Measurements from ENCODE around the gene FCER1G. TPM values are rescaled to one million over a fixed set of nuclear protein-coding genes. Genes with fewer than 3 reads are reported as not detected.
"Not testable (repeated sequence)": the region's sequence is repeated elsewhere in the genome, so short reads cannot be mapped to it uniquely, and the experiment has no call there.

The FCER1G gene
- total RNA-seq, 1 donor from 2014 or later, result 0.26 TPM

DNA sequence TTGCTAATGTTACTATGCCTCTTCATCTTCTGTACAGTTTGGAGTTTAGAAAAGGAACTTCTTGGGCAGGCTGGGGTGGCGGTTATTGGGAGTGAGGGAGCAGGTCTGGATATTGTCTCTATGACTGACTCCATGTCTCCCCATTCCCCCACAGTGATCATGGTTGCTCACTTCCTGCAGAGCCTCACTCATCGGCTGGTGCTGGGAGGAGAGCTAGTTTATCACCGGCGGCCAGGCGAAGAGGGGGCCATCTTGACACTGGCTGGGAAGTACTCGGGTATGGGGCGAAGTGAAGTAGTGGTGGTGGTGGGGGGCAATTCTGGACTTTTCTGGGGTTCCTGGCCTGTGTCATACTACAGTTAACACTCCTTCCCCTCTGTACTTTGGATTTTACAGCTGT lies 12.9 kb downstream of the FCER1G start:
- DNase-seq (ENCODE audit: low read depth, low spot score), result no peak

DNA sequence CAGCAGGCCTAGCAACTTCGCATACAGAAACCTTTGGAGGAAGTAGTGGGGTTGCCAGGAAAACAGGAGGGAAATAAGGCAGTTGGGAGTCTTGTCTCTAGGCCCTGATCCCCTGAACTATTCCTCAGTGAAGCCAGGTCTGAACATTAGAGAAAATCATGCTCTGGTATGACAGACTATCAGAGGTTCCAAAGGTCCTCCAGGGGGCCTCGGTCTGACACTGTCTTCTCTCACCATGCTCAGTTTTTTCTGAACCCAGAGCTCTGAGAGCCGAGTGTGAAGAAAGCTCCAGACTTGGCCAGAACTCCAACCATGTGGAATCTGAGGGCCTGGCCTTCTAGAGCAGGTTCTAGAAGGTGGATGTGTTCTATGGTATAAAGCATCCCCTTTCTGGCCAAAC lies 14.8 kb downstream of the FCER1G start:
- no peak for DNase-seq (ENCODE audit: low read depth, low spot score)

DNA sequence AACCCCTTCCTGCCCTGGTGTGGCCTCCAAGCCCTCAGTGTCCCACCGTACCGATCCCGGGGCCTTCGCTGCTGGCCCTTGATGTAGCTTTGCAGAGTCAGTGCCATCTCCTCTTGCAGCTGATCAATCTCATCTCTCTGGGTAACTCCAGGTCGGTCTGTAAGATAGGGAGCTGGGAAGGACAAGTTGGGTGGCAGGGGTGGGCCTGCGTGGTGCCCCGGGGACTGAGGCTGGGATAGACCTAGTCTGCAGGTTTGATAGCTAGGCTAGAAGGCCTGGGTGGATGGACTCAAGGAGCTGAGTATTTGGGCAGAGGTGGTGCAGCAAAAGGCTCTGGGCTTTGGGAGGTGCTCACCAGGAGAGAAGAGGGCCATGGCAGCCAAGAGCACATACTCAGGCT lies 15.7 kb downstream of the FCER1G start:
- no peak for DNase-seq (ENCODE audit: low read depth, low spot score)

DNA sequence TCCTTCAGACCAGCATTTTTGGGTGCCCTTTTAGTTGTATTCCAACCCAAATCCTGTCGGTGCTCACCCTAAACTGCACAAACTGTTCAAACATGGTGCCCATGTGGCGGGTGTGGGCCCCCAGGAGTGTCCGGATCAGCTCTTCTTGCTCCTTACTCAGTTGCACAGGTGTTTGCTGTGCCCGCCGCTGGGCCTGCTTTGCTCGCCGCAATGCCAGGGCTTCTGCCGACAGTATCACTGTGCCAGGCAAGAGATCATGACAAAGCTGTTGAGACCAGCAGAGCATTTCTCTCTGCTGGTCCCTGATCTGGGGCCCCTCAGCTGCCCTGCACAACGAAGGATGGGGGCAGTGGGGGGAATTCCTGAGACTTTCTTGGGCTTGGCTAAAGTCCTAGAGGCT lies 18.0 kb downstream of the FCER1G start:
- DNase-seq (ENCODE audit: low read depth, low spot score), result no peak

DNA sequence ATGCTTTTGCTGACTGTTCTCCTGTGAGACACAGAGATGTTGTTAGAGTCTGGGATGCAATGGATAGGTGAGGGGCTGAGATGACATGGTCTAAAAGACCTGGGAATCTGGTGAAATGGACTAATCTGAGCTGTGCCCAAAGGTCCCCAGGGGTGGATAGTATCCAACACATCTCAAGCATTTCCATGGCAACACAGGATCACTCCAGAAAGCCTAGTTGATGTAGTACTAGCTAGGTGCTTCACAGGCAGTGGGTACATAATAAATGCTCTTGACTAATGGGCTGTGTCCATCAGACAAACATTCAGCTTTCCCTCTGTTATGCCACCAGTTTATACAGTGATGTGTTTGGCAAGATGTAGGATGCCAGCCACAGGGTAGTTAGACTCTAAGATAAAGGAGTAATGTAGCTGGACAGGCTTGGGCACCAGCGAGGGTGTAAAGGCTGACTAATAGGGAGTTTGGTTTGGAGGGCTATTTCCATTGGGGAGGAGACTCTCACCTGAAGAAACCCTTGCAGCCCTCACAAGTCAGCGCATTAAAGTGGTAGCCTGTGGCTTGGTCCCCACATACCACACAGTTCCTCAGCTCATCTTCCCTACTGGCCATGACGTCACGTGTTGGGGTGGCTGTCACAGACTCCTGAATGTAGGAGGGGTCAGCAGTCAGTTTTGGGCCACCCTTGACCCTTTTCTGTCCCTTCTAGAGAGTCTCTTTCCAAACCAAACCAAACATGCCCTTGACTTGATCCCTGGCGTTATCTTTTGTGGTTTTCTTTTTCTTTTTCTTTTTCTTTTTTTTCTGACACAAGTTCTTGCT lies 21.1 kb downstream of the FCER1G start:
- DNase-seq (ENCODE audit: low read depth, low spot score), result no peak

DNA sequence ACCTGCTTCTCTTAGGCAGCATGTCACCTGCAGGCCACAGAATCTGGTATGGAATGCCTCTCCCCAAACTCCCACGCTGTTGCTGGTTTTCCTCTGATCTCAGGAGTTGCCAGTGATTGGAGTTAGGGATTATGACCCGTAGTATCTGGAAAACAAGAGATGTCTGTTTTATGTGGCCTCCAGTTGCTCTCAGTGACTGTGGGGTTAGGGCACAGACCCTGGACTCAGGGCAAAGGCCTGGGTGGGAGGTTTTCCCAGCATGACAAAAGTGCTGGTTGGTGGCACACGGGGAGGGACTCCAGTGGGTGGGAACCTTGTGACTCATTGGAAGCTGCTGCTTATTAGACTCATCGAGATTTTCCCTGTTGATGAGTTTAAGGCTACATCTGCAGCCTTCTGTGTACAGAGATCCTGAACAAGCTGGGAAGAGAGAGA lies 23.0 kb downstream of the FCER1G start, which contains the start of gene NR1I3:
Gene NR1I3, minus strand, starts transcription at position 165 of the 435 bp plus-strand sequence. CDS start 1,638 bp downstream, outside the sequence.
- no peak for DNase-seq (ENCODE audit: low read depth, low spot score)

DNA sequence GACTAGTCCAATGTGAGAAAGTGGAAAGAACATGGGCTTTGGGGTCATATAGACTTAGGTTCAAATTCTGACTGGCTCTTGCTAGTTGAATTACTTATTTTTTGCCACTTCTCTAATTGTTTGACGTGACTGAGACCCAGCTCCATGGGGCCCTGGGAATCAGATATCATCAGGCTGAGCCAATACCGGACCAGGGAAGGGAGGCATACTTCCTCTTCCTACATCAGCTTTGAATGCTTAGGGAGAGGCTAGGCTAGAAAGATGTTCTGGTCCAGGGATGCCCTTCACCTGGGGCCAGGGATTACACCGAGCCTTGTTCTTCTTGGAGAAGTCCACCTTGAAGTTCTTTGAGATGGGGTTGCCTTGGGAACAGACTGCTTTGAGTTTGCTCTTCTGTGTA lies 26.6 kb downstream of the FCER1G start:
- DNase-seq (ENCODE audit: low read depth, low spot score), result no peak

DNA sequence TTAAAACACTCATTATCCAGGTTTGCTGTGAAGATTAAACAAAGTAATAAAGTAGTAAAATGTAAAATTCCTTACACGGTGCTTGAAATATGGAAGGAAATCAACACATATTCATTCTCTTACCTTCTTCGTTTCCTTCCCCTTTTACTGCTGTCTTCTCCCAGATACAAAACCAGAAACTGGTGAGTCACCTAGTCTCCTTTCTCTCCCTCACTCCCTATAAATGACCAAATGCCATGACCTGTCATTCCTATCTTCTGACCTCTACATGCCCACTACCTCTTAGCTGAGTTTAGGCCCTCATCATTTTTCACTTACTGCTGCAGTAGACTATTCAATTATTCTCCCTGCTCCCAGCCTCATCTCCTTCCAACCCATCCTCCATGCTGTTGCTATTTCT lies 27.2 kb downstream of the FCER1G start:
- DNase-seq (ENCODE audit: low read depth, low spot score), result no peak

DNA sequence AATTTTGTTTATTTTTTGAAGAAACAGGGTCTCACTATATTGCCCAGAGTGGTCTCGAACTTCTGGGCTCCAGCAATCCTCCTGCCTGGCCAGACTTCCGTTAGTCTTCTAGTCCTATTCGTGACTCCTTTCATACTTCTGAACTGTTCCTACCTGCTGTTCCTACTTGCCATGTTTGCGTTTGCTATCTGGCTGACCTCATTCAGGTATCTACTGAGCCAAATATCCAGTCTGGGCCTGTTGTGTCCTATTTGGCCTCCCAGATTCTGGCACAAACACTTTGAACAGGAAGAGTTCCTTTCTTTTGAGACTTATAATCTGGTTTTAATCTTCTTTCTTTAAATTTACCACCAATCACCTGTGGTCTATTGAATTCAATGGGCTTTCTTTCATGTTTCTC lies 29.8 kb downstream of the FCER1G start:
- DNase-seq (ENCODE audit: low read depth, low spot score), result no peak

DNA sequence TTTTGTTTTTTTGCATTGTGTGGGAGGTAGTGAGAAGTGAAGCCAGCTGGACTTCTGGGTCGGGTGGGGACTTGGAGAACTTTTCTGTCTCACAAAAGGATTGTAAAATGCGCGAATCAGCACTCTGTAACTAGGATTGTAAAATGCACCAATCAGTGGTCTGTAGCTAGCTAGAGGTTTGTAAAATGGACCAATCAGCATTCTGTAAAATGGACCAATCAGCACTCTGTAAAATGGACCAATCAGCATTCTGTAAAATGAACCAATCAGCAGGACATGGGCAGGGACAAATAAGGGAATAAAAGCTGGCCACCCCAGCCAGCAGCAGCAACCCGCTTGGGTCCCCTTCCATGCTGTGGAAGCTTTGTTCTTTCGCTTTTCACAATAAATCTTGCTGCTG lies 35.0 kb downstream of the FCER1G start:
- not testable (repeated sequence) for DNase-seq (ENCODE audit: low read depth, low spot score)

DNA sequence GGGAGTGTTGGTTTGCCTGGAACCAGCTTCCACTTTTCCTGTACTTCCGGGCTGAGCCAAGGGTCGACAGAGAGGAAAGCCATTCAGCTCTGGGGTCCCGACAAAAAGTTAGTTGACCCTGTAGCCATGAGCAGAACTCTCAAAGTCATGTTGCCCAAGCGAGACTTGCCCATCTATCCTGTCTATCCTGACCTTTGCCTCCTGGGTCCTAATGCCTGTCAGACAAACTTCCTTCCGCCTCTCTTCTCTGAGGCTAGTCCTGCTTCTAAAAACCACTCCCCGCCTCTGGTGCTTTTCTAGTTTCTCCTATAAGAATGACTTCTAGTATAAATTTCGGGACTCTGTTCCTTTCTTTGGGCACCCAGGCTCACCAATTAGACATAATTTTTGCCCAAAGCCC lies 35.7 kb downstream of the FCER1G start:
- DNase-seq (ENCODE audit: low read depth, low spot score), result no peak

DNA sequence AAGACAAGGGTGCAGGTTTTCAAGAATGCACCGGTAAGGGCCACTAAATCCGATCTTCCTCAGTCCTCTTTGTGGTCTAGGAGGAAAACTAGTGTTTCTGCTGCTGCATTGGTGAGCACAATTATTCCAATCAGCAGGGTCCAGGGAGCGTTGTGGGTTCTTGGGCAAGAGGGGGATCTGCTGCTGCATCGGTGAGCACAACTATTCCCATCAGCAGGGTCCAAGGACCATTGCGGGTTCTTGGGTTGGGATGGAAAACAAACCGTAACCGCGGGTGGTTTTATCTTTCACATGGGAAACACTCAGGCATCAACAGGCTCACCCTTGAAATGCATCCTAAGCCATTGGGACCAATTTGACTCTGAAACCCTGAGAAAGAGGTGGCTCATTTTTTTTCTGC lies 36.5 kb downstream of the FCER1G start:
- no peak for DNase-seq (ENCODE audit: low read depth, low spot score)

DNA sequence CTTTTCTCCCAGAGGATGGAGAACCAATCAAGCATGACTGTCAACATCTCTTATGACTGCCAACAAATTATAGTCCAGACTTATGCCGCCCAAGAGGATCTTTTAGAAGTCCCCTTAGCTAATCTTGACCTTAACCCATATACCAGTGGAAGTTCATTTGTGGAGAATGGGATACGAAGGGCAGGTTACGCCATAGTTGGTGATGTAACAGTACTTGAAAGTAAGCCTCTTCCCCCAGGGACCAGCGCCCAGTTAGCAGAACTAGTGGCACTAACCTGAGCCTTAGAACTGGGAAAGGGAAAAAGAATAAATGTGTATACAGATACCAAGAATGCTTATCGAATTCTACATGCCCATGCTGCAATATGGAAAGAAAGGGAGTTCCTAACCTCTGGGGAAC lies 40.2 kb downstream of the FCER1G start:
- DNase-seq (ENCODE audit: low read depth, low spot score), result not testable (repeated sequence)

DNA sequence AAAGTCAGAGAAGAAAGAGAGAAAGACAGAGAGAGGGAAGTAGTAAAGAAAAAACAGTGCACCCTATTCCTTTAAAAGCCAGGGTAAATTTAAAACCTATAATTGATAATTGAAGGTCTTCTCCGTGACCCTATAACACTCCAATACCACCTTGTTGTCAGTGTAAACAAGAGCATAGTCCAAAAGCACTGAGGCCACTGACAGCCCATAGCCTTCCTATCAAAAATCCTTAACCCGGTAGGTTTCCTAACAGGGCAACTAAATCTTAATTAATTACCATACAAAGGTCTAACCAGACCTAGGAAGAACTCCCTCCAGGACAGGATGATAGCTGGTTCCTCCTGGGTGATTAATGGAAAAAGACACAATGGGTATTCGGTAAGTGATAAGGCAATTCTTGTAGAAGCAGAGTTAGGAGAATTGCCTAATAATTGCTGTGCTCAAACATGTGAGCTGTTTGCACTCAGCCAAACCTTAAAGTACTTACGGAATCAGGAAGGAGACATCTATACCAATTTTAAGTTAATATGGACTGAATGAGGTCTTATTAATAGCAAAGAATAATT lies 40.9 kb downstream of the FCER1G start:
- DNase-seq (ENCODE audit: low read depth, low spot score), result not testable (repeated sequence)

DNA sequence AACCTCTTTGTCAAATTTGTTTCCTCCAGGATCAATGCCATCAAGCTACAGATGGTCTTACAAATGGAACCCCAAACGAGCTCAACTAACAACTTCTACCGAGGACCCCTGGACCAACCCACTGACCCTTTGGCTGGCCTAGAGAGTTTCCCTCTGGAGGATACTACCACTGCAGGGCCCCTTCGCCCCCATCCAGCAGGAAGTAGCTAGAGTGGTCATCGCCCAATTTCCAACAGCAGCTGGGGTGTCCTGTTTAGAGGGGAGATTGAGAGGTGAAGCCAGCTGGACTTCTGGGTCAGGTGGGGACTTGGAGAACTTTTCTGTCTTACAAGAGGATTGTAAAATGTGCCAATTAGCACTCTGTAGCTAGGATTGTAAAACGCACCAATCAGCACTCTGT lies 42.0 kb downstream of the FCER1G start:
- not testable (repeated sequence) for DNase-seq (ENCODE audit: low read depth, low spot score)

DNA sequence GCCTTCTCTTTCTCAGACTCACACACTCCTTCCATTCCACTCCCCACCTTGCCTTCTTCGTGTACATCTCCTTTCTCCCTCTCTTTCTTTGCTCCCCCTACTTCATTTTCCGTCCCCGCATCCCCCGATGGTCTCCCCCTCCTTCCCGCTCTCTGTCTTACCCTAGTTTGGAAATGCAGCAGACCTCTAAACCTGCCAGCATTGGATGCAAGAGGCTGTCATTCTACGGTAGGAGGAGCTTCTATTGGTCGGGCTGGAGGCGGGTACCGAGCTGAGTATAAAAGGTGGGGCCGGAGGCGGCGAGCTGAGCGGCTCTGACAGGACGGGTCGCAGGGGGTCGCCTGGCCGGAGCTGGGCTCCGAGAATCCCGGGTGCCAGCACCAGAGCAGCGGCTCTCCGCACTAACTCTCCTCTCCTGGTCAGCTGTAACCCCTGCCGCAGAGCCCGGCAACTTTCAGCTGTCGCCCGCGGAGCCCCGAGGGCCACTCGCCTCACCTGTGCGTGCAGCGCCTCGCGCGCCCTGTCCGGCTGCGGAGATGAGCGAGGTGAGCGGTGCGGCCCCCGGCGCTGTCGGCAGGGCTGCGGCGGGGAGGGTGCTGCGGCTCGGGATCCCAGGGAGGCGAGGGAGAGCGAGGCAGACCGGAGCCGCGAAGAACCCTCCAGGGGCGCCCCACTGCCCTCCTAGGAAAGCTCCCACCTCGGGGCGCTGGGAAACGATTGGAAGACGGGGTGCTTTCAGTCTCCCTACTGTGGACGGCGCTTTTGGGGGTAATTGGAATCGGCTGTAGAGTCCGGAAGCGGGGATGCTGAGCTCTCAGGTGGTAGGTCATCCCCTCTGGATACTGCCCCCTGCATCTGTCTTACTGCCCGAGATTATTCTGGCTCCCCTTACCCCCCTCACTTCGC lies 43.6 kb downstream of the FCER1G start, which contains the start of gene PCP4L1:
Gene PCP4L1, plus strand, starts transcription at position 307 of the 906 bp plus-strand sequence. Its CDS starts 230 bp downstream, at position 537.
- DNase-seq (ENCODE audit: low read depth, low spot score), result no peak

DNA sequence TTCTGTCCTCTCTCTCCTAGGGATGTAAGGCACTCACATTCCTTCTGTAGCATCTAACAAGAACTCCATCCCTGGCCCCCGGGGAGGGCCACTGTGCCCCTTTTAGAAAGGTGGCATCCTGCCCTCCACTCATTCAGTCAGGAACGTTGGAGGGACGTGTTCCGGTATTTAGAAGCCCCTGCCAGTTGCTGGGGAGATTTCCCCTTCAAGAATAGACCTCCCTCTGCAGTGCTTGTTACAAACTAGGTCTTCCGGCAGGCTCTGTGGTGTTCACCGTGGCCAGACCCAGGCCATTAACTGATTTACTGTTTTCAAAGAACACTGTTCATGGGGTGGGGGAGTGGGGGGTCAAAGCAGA lies 44.2 kb downstream of the FCER1G start:
- DNase-seq (ENCODE audit: low read depth, low spot score), result no peak

DNA sequence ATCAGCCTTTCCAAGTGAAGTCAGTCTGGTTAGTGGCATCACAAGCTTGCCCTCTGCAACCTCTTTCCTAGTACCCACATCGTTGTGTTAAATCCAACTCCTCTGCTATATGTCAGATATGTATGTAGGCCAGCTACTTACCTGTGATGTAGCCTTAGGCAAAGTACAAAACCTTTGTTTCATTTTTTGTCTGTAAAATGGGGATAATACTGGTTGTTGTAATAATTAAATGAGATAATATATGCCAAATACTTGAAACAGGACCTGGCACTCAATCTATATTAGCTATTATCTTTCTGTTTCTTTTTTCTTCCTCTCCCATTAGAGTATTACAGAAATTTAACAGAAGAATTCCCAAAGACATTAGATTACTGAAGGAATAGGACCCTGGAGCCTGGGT lies 44.7 kb downstream of the FCER1G start:
- no peak for DNase-seq (ENCODE audit: low read depth, low spot score)

DNA sequence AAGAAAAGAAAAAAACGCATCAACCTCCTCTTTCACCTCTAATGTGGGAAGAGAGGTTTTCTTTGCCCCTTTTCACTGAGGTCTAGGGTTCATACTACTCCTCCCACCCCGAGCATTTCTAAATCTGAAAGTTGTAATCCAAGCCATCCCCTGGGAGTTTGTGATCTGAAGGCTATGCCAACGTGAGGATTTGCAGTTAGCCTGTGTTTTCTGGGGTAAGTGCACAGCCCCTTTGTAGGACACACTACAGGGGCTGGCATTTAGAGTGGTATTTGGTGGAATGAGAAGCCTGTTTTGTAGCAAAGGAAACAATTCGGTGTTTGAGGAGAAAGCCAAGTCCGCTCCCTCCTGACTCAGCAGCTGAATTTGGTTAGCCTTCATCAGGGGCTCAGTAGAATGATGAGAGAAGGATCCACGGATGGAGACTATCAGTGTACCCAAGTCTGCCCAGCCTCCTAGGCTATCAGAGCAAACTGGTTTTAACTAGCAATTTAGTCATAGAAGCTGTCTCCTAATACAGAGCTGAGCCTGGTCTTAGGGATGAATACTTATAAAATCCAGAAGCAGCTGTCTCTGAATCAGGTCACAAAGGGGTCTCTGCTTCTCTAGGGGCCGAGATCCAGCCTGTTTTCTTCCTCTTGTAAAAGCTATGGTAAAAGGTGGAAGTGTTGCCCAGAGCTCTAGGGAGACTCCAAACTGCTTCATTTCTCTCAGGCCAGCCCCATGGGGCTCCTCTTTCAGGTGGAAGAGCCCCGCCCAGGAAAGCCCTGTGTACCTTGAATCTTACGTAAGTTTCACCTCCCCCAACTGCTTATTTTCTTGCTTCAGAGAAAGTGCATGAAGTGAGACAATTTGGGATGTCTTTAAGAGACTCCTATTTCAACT lies 45.5 kb downstream of the FCER1G start:
- DNase-seq (ENCODE audit: low read depth, low spot score), result no peak

DNA sequence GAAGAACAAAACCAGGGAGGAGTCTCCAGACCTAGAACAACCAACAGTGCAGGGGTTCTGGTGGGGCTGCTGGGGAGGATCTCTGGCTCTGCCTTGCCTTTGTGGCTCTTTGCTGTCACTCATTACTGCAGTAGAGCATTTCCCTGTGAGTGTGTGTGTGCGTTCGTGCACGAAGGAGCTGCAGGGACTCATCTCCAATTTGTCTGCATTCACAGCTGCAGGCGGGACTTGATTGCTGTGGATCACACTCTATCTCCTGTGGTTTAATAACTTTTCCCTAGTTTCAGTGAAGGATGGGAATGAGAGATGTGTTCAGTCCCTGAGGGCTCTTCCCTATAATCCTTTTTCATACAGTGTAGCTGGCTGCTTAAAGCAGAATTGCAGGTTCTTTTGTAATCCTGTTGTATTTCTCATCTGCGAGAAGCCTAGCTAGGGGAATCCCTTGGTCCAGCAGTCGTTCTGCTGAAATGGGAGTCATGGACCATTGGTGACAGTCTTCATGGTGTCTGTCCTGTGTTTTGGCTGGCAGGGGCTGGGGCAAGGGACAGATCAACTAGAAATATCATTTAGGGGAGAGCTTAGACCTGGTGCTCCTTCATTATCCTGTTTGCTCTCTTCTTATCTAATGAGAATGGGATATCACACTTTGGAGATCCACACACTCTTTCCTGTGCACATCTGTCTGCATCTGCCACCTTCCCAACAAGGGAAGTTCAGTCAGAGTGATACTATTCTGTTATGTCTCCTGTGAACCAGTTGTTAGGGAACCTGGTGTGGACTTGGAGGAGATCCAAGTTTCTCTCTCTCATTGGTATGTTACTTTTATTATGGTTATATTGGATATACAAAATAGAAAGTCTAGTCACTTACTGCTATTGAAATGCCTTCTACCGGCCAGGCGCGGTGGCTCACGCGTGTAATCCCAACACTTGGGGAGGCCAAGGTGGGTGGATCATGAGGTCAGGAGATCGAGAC lies 46.5 kb downstream of the FCER1G start:
- no peak for DNase-seq (ENCODE audit: low read depth, low spot score)
